NCI-H2029 treated with DMSO at 0.1 percent for 48 hours (cell line): ENCODE data around the gene SESTD1.
A peak's percentile ranks its signal among the peaks of the same experiment; 100 is the strongest.
"Not testable (repeated sequence)": the region's sequence is repeated elsewhere in the genome, so short reads cannot be mapped to it uniquely, and the experiment has no call there.

Experiments used
- DNase-seq: peaks from one replicate; lab custom pipeline; 2025; lab: John Stamatoyannopoulos, UW

Gene SESTD1

GRCh38 chr2:179237209-179237946 lies 27.3 kb downstream of the SESTD1 start:
- no peak for DNase-seq

GRCh38 chr2:179235463-179236108 lies 29.0 kb downstream of the SESTD1 start:
- DNase-seq: peak; percentile 75

GRCh38 chr2:179234658-179235240 lies 29.9 kb downstream of the SESTD1 start:
- no peak for DNase-seq

- DNase-seq: no peak
Measured at GRCh38 chr2:179233626-179234430, 30.8 kb downstream of the SESTD1 start.

GRCh38 chr2:179233083-179233490 lies 31.5 kb downstream of the SESTD1 start:
- no peak for DNase-seq

GRCh38 chr2:179226961-179227259 lies 37.7 kb downstream of the SESTD1 start:
- no peak for DNase-seq

- DNase-seq: peak; percentile 56
Measured at GRCh38 chr2:179226203-179226960, 38.2 kb downstream of the SESTD1 start.

- no peak for DNase-seq
Measured at GRCh38 chr2:179224361-179224760, 40.3 kb downstream of the SESTD1 start.

GRCh38 chr2:179222076-179222475 lies 42.6 kb downstream of the SESTD1 start:
- DNase-seq: no peak

- peak; percentile 42 for DNase-seq
Measured at GRCh38 chr2:179218848-179219594, 45.6 kb downstream of the SESTD1 start.

- not testable (repeated sequence) for DNase-seq
Measured at GRCh38 chr2:179214671-179215070, 50.0 kb downstream of the SESTD1 start.

GRCh38 chr2:179211355-179211754 lies 53.3 kb downstream of the SESTD1 start:
- no peak for DNase-seq

GRCh38 chr2:179208277-179208676 lies 56.4 kb downstream of the SESTD1 start:
- DNase-seq: not testable (repeated sequence)

GRCh38 chr2:179207047-179207446 lies 57.6 kb downstream of the SESTD1 start:
- no peak for DNase-seq

- DNase-seq: no peak
Measured at GRCh38 chr2:179201869-179202268, 62.8 kb downstream of the SESTD1 start.

- not testable (repeated sequence) for DNase-seq
Measured at GRCh38 chr2:179195926-179196590, 68.6 kb downstream of the SESTD1 start.

- DNase-seq: no peak
Measured at GRCh38 chr2:179195141-179195540, 69.5 kb downstream of the SESTD1 start.

GRCh38 chr2:179193759-179194394 lies 70.8 kb downstream of the SESTD1 start:
- DNase-seq: no peak

- no peak for DNase-seq
Measured at GRCh38 chr2:179191110-179191509, 73.5 kb downstream of the SESTD1 start.

- DNase-seq: no peak
Measured at GRCh38 chr2:179186126-179186525, 78.5 kb downstream of the SESTD1 start.
